LHCN-M2 (cell line): ENCODE data around the gene CLDN6. TPM values are rescaled to one million over a fixed set of nuclear protein-coding genes. Genes with fewer than 3 reads are reported as not detected.

Source experiments
- DNase-seq: peaks from one replicate; pipeline ENCODE4 v3.0.0-alpha.2; 2012; ENCODE audit warnings: low read depth
- total RNA-seq: library from RNA; depleted of rRNA; stranded (reverse); fragments of >200 nt; gene quantifications from 2 replicates; pipeline ENCODE4 v1.2.3, GENCODE V29; 2014

The CLDN6 gene
- total RNA-seq, 1 experiment from 2014 or later = 0.06 TPM

- no peak for DNase-seq
Observed at GRCh38 chr16:3013998-3014690, 3.8 kb downstream of the CLDN6 start.

DNA sequence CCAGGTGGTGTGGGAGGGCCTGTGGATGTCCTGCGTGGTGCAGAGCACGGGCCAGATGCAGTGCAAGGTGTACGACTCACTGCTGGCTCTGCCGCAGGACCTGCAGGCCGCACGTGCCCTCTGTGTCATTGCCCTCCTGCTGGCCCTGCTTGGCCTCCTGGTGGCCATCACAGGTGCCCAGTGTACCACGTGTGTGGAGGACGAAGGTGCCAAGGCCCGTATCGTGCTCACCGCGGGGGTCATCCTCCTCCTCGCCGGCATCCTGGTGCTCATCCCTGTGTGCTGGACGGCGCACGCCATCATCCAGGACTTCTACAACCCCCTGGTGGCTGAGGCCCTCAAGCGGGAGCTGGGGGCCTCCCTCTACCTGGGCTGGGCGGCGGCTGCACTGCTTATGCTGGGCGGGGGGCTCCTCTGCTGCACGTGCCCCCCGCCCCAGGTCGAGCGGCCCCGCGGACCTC is 4.5 kb downstream of the CLDN6 start:
- no peak for DNase-seq

- DNase-seq = no peak
Observed at GRCh38 chr16:3012828-3013420, 5.1 kb downstream of the CLDN6 start, which contains the start of gene CLDN9. CLDN9 (plus strand) TSS chr16:3012923; CDS start chr16:3013363, 440 bp downstream.

DNA sequence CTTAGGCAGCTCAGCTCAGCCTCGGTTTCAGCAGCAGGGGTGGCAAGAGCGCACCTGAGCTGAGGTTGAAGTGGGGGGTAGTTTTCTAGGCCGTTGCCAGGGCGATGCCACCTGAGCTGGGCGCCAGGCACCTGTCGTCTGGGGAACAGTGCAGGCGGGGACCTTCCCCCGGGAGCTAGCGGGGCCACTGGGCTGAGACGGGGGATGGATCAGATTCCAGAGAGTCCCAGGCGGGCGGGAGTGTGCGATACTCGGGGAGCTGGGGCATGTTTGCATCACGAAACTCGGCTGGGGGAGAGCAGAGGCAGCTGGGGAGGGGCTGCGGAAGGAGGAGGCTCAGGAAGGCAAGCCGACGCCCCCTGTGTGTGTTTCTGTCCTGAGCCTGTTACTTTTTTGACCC is 5.7 kb downstream of the CLDN6 start:
- DNase-seq = no peak

DNA sequence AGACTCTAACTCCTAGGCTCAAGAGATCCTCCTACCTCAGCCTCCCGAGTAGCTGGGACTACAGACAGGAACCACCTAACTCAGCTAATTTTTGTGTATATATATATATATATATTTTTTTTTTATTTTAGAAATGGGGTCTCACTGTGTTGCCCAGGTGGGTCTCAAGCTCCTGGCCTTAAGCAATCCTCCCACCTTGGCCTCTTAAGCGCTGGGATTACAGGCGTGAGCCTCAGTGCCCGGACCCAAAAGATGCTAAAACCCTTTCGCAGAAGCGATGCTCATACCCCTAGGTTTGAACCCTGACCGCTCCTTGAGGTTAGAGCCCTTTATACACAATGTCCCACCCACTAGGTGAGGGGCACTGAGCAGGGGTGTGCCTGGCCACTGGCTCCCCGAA is 7.5 kb downstream of the CLDN6 start:
- DNase-seq = no peak

DNA sequence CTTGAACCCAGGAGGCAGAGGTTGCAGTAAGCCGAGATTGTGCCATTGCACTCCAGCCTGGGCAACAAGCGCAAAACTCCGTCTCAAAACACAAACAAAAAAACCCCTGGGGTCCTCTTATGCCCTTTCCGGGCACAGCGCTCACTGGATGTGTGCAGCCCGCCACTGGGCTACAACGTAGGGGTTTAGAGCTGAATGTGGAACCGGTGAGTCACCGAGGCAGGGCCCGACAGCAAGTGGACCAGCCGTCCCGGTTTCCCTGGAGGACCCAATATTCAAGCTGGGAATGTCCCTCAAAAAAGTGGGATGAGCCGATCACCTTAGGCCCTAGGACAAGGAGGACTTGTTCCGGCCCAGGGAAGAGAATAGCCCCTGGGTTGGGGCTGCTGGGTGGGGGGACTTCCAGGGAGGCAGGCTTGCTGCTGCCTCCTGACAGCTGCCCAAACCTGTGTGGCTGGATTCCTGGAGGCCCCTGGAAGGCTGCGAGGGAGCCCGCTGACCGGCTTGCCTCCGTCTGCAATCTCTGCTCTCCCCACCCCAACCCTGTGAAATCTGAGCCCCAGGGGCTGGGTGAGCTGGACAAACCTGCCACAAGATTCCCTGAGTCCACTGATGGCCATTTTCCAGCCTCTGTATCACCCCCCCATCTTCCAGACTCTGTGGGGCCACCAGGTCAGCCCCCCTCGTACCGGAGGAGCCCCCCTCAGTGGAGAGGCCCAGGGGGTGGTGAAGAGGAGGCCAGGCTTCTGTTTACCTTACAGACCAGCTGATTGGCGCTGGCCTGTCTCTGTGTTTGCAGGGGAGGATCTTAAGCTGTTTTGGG is 8.2 kb downstream of the CLDN6 start:
- DNase-seq = no peak

DNA sequence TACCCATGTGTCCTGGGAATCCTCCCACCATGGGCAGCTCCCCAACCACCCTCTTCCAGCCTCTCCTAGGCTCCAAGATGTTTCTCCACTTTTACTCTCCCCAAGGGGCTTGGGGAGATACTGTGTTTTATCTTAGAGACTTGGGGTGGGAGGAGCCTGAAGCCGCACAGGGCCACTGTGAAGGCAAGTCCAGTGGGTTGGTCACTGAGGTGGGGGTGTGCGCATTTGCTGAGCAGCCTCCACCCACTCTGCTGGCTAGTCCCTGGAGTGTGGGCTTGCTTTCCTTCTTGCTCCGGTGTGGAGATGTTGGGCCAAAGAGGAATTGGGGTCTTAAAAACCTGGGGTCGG is 9.3 kb downstream of the CLDN6 start:
- no peak for DNase-seq

DNA sequence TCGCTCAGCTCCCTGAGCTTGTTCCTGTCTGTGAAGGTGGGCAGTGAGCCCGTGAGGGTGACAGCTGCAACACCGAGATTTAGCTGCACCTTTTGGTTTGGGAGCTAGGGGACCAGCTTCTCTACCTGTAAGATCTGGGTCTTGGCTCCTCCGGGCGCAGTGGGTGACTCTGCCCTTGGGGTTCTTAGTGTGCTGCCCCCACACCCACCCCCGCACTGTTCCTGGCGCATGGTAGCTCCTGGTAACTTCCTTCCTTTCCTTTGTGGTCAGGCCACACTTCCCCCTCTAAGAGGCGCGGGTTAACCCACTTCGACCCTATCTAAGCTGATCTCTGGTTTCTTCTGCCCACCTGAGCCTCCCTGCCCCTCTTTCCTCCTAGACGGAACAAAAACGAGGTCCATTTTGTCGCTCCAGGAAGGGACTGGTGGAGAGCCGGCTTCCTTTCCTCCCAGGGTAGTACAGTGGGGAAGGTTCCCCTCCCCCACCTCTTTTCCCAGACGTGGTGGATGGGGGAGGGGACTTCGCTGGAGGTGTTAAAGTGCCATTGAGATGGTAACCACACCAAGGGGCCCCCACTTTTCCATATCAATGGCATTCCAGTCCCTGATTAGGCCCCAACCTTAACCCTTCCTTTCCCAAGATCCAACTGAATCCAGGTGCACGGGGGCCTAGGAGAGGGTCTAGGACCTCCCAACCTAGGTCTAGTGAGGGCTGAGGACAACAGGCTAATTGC is 9.9 kb downstream of the CLDN6 start:
- no peak for DNase-seq

GRCh38 chr16:3007059-3007956 is 10.7 kb downstream of the CLDN6 start:
- no peak for DNase-seq

DNA sequence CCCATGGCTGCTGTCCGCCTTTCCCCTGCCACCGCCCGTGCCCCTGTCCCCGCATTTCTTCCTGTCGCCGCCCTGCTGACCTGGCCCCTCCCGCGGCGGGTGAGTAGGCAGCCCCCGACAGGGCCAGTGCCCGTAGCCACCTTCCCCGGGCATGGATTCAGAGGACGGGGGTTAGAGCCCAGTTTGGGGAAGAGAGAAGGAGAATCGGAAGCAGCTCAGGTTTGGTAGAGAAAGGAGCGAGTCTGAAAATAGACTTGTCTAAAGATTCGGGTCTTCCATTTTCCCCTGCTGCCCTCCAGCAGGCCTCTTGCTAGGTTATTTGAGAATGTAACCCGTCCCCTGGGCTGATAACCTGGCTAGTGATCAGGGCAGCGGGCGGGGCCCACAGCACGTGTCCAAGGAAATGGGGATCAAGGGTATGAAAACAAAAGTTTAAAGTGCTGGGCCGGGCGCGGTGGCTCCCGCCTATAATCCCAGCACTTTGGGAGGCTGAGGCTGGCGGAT is 13.2 kb downstream of the CLDN6 start:
- no peak for DNase-seq

- DNase-seq = no peak
Observed at GRCh38 chr16:3004319-3004718, 13.7 kb downstream of the CLDN6 start.

DNA sequence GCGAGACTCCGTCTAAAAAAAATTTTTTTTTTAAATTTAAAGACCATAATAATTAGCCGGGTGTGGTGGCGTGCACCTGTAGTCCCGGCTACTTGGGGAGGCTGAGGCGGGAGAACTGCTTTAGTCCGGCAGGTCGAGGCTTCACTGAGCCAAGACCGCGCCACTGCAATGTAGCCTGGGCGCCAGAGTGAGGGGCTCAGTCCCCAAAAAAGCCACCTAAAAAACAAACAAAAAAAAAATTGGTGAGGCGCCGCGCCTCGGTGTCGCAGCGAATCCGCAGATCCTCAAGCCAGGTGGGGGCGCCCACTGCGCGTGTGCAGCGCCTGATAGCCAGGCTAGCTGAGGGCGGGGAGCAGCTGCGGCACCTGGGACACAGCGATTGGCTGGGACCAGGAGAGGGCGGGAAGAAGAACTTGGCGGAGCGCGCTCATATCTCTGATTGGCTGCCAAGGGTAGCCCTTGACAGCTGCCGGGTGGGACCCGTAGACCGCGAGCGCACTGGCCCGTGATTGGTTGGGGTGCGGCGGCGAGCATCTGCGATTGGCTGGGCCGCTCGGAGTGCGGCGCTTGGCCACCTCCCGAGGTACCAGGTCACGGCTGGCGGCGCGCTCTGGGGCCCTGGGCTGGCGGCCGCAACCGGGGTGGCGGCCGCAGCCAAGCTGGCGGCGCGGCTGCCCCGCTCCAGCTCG is 14.3 kb downstream of the CLDN6 start:
- peak; percentile 96 for DNase-seq

GRCh38 chr16:3001316-3001715 is 16.7 kb downstream of the CLDN6 start:
- no peak for DNase-seq

DNA sequence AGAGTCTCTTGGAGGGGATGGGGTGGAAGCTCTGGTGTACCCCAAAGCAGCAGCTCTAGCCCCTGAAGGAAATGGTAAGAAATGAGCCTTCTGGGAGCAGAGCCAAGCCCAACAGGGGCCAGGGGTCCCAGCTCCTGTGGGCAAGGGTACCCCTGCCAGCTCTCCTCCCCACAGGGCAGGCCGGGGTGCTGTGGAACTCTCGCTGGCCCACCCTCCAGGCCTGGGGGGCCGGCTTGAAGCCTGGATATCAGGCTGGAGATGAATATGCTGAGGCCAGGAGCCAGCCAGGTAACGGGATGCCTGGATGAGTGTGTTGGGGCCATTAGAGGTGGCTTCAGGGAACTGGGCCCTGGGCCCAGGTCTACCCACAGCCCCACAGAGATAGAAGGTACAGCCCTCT is 17.4 kb downstream of the CLDN6 start:
- DNase-seq = no peak

DNA sequence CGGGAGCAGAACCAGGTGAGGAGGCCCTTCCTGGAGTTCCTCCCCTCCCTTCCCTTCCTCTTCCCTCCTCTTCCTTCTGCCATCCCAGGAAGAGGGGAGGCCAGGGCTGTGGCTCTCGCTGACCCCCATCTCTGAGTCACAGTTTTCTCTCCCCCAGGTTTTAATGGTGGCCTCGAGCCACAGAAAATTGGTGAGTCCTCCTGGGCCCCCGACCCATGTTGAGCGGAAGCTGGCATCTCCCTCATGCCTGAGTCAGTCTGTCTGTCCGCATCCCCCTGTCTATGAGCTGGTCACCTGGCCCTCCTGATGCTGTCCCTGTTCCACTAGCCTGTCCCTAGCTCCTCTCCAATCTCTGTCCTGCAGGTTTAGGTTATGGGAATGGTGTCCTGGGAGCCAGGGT is 18.1 kb downstream of the CLDN6 start:
- no peak for DNase-seq

DNA sequence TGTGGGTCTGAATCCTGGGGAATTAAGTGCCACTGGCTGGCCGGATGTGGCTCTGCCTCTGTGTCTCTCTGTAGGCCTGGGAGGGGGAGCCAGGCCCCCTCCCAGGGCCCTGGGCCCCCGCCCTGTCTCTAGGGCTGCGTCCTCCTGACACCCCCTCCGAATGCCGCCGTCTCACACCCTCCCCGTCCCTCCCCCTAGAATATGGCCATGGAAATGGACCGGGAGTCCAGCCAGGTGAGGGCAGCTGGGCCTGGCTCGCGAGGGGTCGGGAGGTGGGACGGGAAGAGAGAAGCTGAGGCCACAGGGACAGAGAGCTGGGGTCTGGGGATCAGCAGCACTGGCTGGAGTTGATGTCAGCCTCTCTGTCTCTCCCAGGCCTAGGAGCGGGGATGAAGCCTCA is 21.7 kb downstream of the CLDN6 start:
- no peak for DNase-seq

GRCh38 chr16:2992383-2993081 is 25.5 kb downstream of the CLDN6 start:
- DNase-seq = no peak

DNA sequence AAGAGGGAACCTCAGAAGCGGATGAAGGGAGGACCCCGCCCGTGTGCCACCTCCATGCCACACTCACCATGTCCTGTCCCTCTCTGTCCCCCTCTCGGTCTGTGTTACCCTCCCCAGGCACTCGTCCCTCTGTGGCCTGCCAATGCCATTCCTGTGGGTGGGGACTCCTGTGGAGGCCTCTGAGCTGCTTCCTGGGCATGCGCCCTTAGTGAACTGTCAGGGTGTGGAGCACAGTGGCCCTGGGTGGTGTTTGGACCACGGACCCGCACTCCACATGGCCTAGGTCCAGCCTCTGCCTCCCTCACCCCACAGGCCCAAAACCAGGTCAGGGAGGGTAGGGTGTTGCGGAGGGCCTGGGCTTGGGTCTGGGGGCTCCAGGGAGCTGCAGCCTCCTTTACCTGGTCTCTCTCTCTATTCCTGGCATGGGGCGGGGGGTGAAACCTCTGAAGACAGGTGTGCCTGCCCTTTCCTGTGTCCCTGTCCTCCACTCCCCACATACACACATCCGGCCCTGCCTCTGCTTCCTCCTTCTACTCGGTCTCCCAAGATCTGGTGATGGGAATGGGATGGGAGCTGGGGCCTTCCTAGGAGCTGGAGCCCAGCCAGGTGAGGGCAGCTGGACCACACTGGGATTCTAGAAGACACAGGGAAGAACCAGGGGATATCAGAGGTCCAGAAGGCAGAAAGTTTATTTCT is 26.3 kb downstream of the CLDN6 start:
- DNase-seq = no peak

GRCh38 chr16:2990891-2991290 is 27.1 kb downstream of the CLDN6 start:
- no peak for DNase-seq
